Left renal pelvis (tissue), 4 donors: Measurements from ENCODE around the gene CD1C. TPM values are rescaled to one million over a fixed set of nuclear protein-coding genes. Genes with fewer than 3 reads are reported as not detected.
"Not testable (repeated sequence)": the region's sequence is repeated elsewhere in the genome, so short reads cannot be mapped to it uniquely, and the experiment has no call there.

Experiments
- DNase-seq, 4 donors: peaks; one replicate each; pipeline ENCODE4 v3.0.0-alpha.2; 2013; ENCODE audit warnings: low read depth in 4 of 4, low spot score in 3 of 4
- polyA plus RNA-seq, 4 donors: library from polyadenylated mRNA; unstranded; fragments of 120-200 nt; gene quantifications; one replicate each; pipeline ENCODE4 v1.2.1, GENCODE V29; 2013; ENCODE audit not compliant: insufficient read length in 4 of 4

CD1C gene
- polyA plus RNA-seq, 4 donors, result 0.82 to 2.1 (median 1.3) TPM

- no peak for DNase-seq
These were observed 37.8 kb downstream of the CD1C start for GRCh38 chr1:158327481-158327880.

- DNase-seq, result no peak
These were observed 38.7 kb downstream of the CD1C start for GRCh38 chr1:158328426-158328825.

- DNase-seq, result no peak
These were observed 39.6 kb downstream of the CD1C start for GRCh38 chr1:158329300-158329699.

- DNase-seq, result no peak
These were observed 40.0 kb downstream of the CD1C start for GRCh38 chr1:158329733-158330132.

GRCh38 chr1:158330391-158331105 lies 40.8 kb downstream of the CD1C start:
- DNase-seq, result no peak

GRCh38 chr1:158331106-158331425 lies 41.3 kb downstream of the CD1C start:
- no peak for DNase-seq

- no peak for DNase-seq
These were observed 41.9 kb downstream of the CD1C start, which contains the start of gene CD1B for GRCh38 chr1:158331481-158332150. Gene CD1B (minus strand): TSS chr1:158331531. CDS start chr1:158331423, 108 bp downstream.

- DNase-seq, result no peak
These were observed 43.9 kb downstream of the CD1C start for GRCh38 chr1:158333405-158334155.

- DNase-seq, result no peak
These were observed 44.9 kb downstream of the CD1C start for GRCh38 chr1:158334526-158335212.

- no peak for DNase-seq
These were observed 45.5 kb downstream of the CD1C start for GRCh38 chr1:158335213-158335532.

GRCh38 chr1:158336413-158336812 lies 46.7 kb downstream of the CD1C start:
- not testable (repeated sequence) for DNase-seq

Other genes with a start within 250 kb of the CD1C start
- 10 to 100 TPM in 1 of 4 donors, 1 to 10 TPM in 3; 6.3 to 10.2 (median 7.4) TPM for gene CD1D, start 109.0 kb upstream of the CD1C start, polyA plus RNA-seq
- not detected for gene CD1A, start 35.5 kb upstream of the CD1C start, polyA plus RNA-seq
- gene CD1B, start 41.6 kb downstream of the CD1C start, polyA plus RNA-seq, result not detected
- gene CD1E, start 64.0 kb downstream of the CD1C start, polyA plus RNA-seq, result under 1 TPM in 1 of 4 donors, not detected in 3; 0.23 TPM
- not detected for gene OR10T2, start 109.5 kb downstream of the CD1C start, polyA plus RNA-seq
- not detected for gene OR10K2, start 136.3 kb downstream of the CD1C start, polyA plus RNA-seq
- not detected for gene OR10K1, start 171.9 kb downstream of the CD1C start, polyA plus RNA-seq
- gene OR10R2, start 182.3 kb downstream of the CD1C start, polyA plus RNA-seq, result not detected